Lower leg skin (tissue), 4 donors: ENCODE results near the gene C1QL4. TPM values are rescaled to one million over a fixed set of nuclear protein-coding genes. Genes with fewer than 3 reads are reported as not detected.
"Not testable (repeated sequence)": the region's sequence is repeated elsewhere in the genome, so short reads cannot be mapped to it uniquely, and the experiment has no call there.

Experiments
- DNase-seq, 2 donors: peaks; one replicate each; pipeline ENCODE4 v3.0.0-alpha.2; 2019; ENCODE audit warnings: low spot score in 2 of 2
- H3K4me3 ChIP-seq: fragments of 200-600 bp; sonication (generic); 2 replicates; pipeline ENCODE4 v1.5.1; 2017; ENCODE audit warnings: mild to moderate bottlenecking, low read depth; ENCODE audit not compliant: poor library complexity, severe bottlenecking
- CTCF ChIP-seq, 3 donors: fragments of 450-650 bp; IDR thresholded peaks; one replicate each; pipeline ENCODE4 v1.5.1; 2016; ENCODE audit warnings: antibody characterized with exemption in 3 of 3, mild to moderate bottlenecking in 3 of 3, moderate library complexity in 2 of 3
- POLR2A ChIP-seq, 2 donors: fragments of 450-650 bp; IDR thresholded peaks; one replicate each; pipeline ENCODE4 v1.6.1; 2016 to 2017; ENCODE audit warnings: antibody characterized with exemption in 2 of 2, mild to moderate bottlenecking in 1 of 2, moderate library complexity in 1 of 2
- WGBS, 2 donors: methylation state at CpG; one replicate each; pipeline ENCODE4 v1.1.5; 2018; 5-methylcytosine and 5-hydroxymethylcytosine counted together
- intact Hi-C: fragments of 100-400 bp; cut with DNase I; formaldehyde crosslinking; loops from one replicate; pipeline ENCODE4 v1.15.0; 2023; ENCODE audit warnings: low total_unique reads
- total RNA-seq, 4 donors: library from RNA; depleted of rRNA; stranded (reverse); fragments of >200 nt; gene quantifications; one replicate each; pipeline ENCODE4 v1.1.0, GENCODE V29; 2016

The C1QL4 gene
- total RNA-seq, 4 donors from 2014 or later: 0.62 to 2.5 (median 1.1) TPM; not detected in 1

- no peak for DNase-seq
- intact Hi-C loops: no loop called here
- TF ChIP-seq CTCF (IDR thresholded peaks at IDR 0.05) (no peak), POLR2A (IDR thresholded peaks at IDR 0.05) (no peak)
- H3K4me3 ChIP-seq: no peak overlapping the region
- 67 to 74% methylated on average over 17 to 19 of the region's 19 CpGs for WGBS, 2 donors
Observed at GRCh38 chr12:49334226-49334625, 2.8 kb downstream of the C1QL4 start.

- intact Hi-C loops, H3K4me3 ChIP-seq: not testable (repeated sequence)
- DNase-seq: peak in 1 of 2 donors; percentile 50
- 70 to 71% methylated on average over 21 of the region's 21 CpGs for WGBS, 2 donors
Observed at GRCh38 chr12:49333778-49334177, 3.2 kb downstream of the C1QL4 start.

- peak in 1 of 2 donors; percentile 84 for DNase-seq
- intact Hi-C loops: no loop called here
- TF ChIP-seq CTCF (IDR thresholded peaks at IDR 0.05) (no peak), POLR2A (IDR thresholded peaks at IDR 0.05) (no peak)
- WGBS, 2 donors: 17 to 24% methylated on average over 29 to 40 of the region's 40 CpGs
- no peak overlapping the region for H3K4me3 ChIP-seq
Observed at GRCh38 chr12:49332891-49333371, 4.1 kb downstream of the C1QL4 start.

GRCh38 chr12:49332441-49332861 lies 4.5 kb downstream of the C1QL4 start:
- WGBS, 2 donors: 48 to 55% methylated on average over 17 of the region's 17 CpGs
- DNase-seq: peak in 1 of 2 donors; percentile 76
- H3K4me3 ChIP-seq: no peak overlapping the region
- intact Hi-C loops: no loop called here
- TF ChIP-seq POLR2A (IDR thresholded peaks at IDR 0.05) (no peak), CTCF (IDR thresholded peaks at IDR 0.05) (no peak)

GRCh38 chr12:49331380-49332222 lies 5.4 kb downstream of the C1QL4 start:
- H3K4me3 ChIP-seq: no peak overlapping the region
- TF ChIP-seq CTCF (IDR thresholded peaks at IDR 0.05): no peak
- no peak for TF ChIP-seq POLR2A (IDR thresholded peaks at IDR 0.05)
- 36% methylated on average over 11 of the region's 11 CpGs for WGBS, 2 donors
- DNase-seq: peak; percentile 63 to 94
- intact Hi-C loops: no loop called here

GRCh38 chr12:49330631-49331379 lies 6.2 kb downstream of the C1QL4 start:
- peak in 1 of 2 donors; percentile 78 for DNase-seq

More at GRCh38 chr12:49330631-49331379, 6.2 kb downstream of the C1QL4 start:
- no peak overlapping the region for H3K4me3 ChIP-seq
- no peak for TF ChIP-seq CTCF (IDR thresholded peaks at IDR 0.05)
- TF ChIP-seq POLR2A (IDR thresholded peaks at IDR 0.05): no peak
- 59 to 63% methylated on average over 14 of the region's 14 CpGs for WGBS, 2 donors
- intact Hi-C loops: no loop called here
